Uterus (tissue), 4 donors: ENCODE data around the gene DNAH8. TPM values are rescaled to one million over a fixed set of nuclear protein-coding genes. Genes with fewer than 3 reads are reported as not detected.
"Not testable (repeated sequence)": the region's sequence is repeated elsewhere in the genome, so short reads cannot be mapped to it uniquely, and the experiment has no call there.

Experiments
- DNase-seq, 2 donors: peaks; one replicate each; pipeline ENCODE4 v3.0.0-alpha.2; 2019 to 2020
- H3K27ac ChIP-seq, 2 donors: fragments of 200-600 bp; sonication (generic); 1 replicate in 1 of 2; 2 replicates in 1 of 2; pipeline ENCODE4 v1.5.1; 2016 to 2018
- H3K27me3 ChIP-seq, 2 donors: fragments of 200-600 bp; sonication (generic); one replicate each; pipeline ENCODE4 v1.5.1; 2018 to 2019; ENCODE audit warnings: control low read depth in 1 of 2
- H3K36me3 ChIP-seq, 2 donors: fragments of 200-600 bp; sonication (generic); one replicate each; pipeline ENCODE4 v1.5.1; 2019; ENCODE audit warnings: control low read depth in 1 of 2
- H3K4me1 ChIP-seq, 2 donors: fragments of 200-600 bp; sonication (generic); one replicate each; pipeline ENCODE4 v1.5.1; 2018 to 2019; ENCODE audit warnings: control low read depth in 1 of 2
- H3K4me3 ChIP-seq, 2 donors: fragments of 200-600 bp; sonication (generic); 1 replicate in 1 of 2; 2 replicates in 1 of 2; pipeline ENCODE4 v1.5.1; 2018 to 2019; ENCODE audit warnings: mild to moderate bottlenecking in 1 of 2
- H3K9me3 ChIP-seq, 2 donors: fragments of 200-600 bp; sonication (generic); one replicate each; pipeline ENCODE4 v1.5.1; 2019; ENCODE audit warnings: control low read depth in 1 of 2
- CTCF ChIP-seq, 4 experiments: fragments of 200-600 bp in 2 of 4; fragments of 450-650 bp in 2 of 4; sonication (generic) in 2 of 4; IDR thresholded peaks; one replicate each; pipeline ENCODE4 v1.5.1; 2016 to 2019; ENCODE audit warnings: antibody characterized with exemption in 4 of 4, mild to moderate bottlenecking in 2 of 4, moderate library complexity in 1 of 4
- POLR2A ChIP-seq, 2 donors: fragments of 450-650 bp; IDR thresholded peaks; one replicate each; pipeline ENCODE4 v1.6.1; 2016; ENCODE audit warnings: antibody characterized with exemption in 2 of 2, mild to moderate bottlenecking in 1 of 2, moderate library complexity in 1 of 2
- intact Hi-C: fragments of 100-400 bp; cut with DNase I; formaldehyde crosslinking; loops from one replicate; pipeline ENCODE4 v1.15.1; 2023; ENCODE audit warnings: low total_unique reads
- total RNA-seq, 4 donors: library from RNA; depleted of rRNA in 3 of 4; stranded (reverse); fragments of >200 nt in 3 of 4; gene quantifications; one replicate each; pipeline versions ENCODE4 v1.1.0 to v1.2.4, GENCODE V29; 2014 to 2023
- donor health status: DM: yes; HTN: yes; CAD: no.

DNAH8 gene
- total RNA-seq, 4 donors from 2014 or later: 0.03 to 0.69 TPM; not detected in 2

DNA sequence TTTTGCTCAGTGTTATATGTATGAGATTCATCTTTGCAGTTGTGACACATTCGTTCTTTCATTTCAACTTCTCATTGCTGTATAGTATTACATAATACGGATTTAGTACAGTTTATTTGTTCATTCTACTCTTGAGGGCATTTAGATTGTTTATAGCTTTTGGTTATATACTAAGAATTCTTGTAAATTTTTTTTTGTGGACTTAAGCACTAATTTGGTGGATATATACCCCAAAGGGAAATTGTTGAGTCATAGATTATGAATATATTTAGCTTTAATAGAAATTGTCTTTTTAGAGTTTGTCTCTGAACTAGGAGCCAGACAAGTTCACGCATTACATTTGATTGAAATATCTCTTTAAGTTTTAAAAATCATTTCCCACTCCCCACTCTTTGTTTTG, 79.6 kb downstream of the DNAH8 start:
- Histone ChIP-seq H3K9me3 (no peaks in the 10 kb centered on the region), H3K27ac (no peak overlapping the region), H3K4me1 (no peaks in the 10 kb centered on the region), H3K4me3 (no peak overlapping the region), H3K36me3 (no peaks in the 10 kb centered on the region), H3K27me3 (no peaks in the 10 kb centered on the region)
- intact Hi-C loops: no loop called here
- no peak for DNase-seq
- TF ChIP-seq POLR2A (IDR thresholded peaks at IDR 0.05) (no peak), CTCF (IDR thresholded peaks at IDR 0.05) (no peak)

GRCh38 chr6:38796006-38796405, 80.9 kb downstream of the DNAH8 start:
- no peaks in the 10 kb centered on the region for H3K27me3 ChIP-seq
- no peaks in the 10 kb centered on the region for H3K9me3 ChIP-seq
- H3K4me1 ChIP-seq: no peaks in the 10 kb centered on the region
- no peaks in the 10 kb centered on the region for H3K36me3 ChIP-seq
- H3K4me3 ChIP-seq: no peak overlapping the region
- no peak overlapping the region for H3K27ac ChIP-seq
- DNase-seq: no peak
- TF ChIP-seq POLR2A (IDR thresholded peaks at IDR 0.05): no peak
- no peak for TF ChIP-seq CTCF (IDR thresholded peaks at IDR 0.05)
- intact Hi-C loops: no loop called here

GRCh38 chr6:38796437-38796836, 81.3 kb downstream of the DNAH8 start:
- H3K4me3 ChIP-seq, H3K9me3 ChIP-seq, H3K27me3 ChIP-seq, intact Hi-C loops, DNase-seq, H3K27ac ChIP-seq, H3K4me1 ChIP-seq, H3K36me3 ChIP-seq: not testable (repeated sequence)

- intact Hi-C loops: no loop called here
These were observed 81.7 kb downstream of the DNAH8 start for GRCh38 chr6:38796850-38797249.

GRCh38 chr6:38797391-38797790, 82.3 kb downstream of the DNAH8 start:
- no peaks in the 10 kb centered on the region for H3K4me1 ChIP-seq
- no peak for TF ChIP-seq CTCF (IDR thresholded peaks at IDR 0.05)
- no peak for TF ChIP-seq POLR2A (IDR thresholded peaks at IDR 0.05)
- H3K9me3 ChIP-seq: no peaks in the 10 kb centered on the region
- H3K36me3 ChIP-seq: no peaks in the 10 kb centered on the region
- no peak for DNase-seq
- intact Hi-C loops: no loop called here
- H3K4me3 ChIP-seq: no peak overlapping the region
- H3K27me3 ChIP-seq: no peaks in the 10 kb centered on the region
- H3K27ac ChIP-seq: no peak overlapping the region

More at GRCh38 chr6:38796850-38797249, 81.7 kb downstream of the DNAH8 start:
- Histone ChIP-seq H3K4me3 (no peak overlapping the region), H3K36me3 (no peaks in the 10 kb centered on the region), H3K27ac (no peak overlapping the region), H3K9me3 (no peaks in the 10 kb centered on the region), H3K4me1 (no peaks in the 10 kb centered on the region), H3K27me3 (no peaks in the 10 kb centered on the region)
- DNase-seq: no peak
- TF ChIP-seq POLR2A (IDR thresholded peaks at IDR 0.05): no peak
- no peak for TF ChIP-seq CTCF (IDR thresholded peaks at IDR 0.05)

- DNase-seq: no peak
- H3K36me3 ChIP-seq: no peaks in the 10 kb centered on the region
- H3K27ac ChIP-seq: no peak overlapping the region
- H3K4me1 ChIP-seq: no peaks in the 10 kb centered on the region
- intact Hi-C loops: no loop called here
- no peaks in the 10 kb centered on the region for H3K9me3 ChIP-seq
- TF ChIP-seq CTCF (IDR thresholded peaks at IDR 0.05) (no peak), POLR2A (IDR thresholded peaks at IDR 0.05) (no peak)
- no peaks in the 10 kb centered on the region for H3K27me3 ChIP-seq
- no peak overlapping the region for H3K4me3 ChIP-seq
These were observed 84.5 kb downstream of the DNAH8 start for GRCh38 chr6:38799529-38800184.
